Mucosa of descending colon (tissue), 3 donors: Measurements from ENCODE around the gene HBEGF. TPM values are rescaled to one million over a fixed set of nuclear protein-coding genes. Genes with fewer than 3 reads are reported as not detected.

Experiments
- ATAC-seq: fragments of 200-7000 bp; cut with Tn5 transposase; one replicate; pipeline ENCODE4 v1.9.1; 2020; ENCODE audit warnings: mild to moderate bottlenecking, moderate library complexity
- DNase-seq, 3 donors: peaks; one replicate each; pipeline ENCODE4 v3.0.0-alpha.2; 2020
- H3K36me3 ChIP-seq: fragments of 200-600 bp; one replicate; pipeline ENCODE4 v1.8.0; 2021; ENCODE audit warnings: low read depth, mild to moderate bottlenecking
- H3K4me1 ChIP-seq: fragments of 200-600 bp; one replicate; pipeline ENCODE4 v1.8.0; 2021; ENCODE audit warnings: low read depth, mild to moderate bottlenecking
- H3K4me3 ChIP-seq: fragments of 200-600 bp; one replicate; pipeline ENCODE4 v1.8.0; 2021; ENCODE audit warnings: mild to moderate bottlenecking
- H3K9me3 ChIP-seq: fragments of 200-600 bp; one replicate; pipeline ENCODE4 v1.8.0; 2021; ENCODE audit warnings: mild to moderate bottlenecking
- CTCF ChIP-seq: fragments of 200-600 bp; IDR thresholded peaks from one replicate; pipeline ENCODE4 v1.8.0; 2022; ENCODE audit warnings: antibody characterized with exemption, mild to moderate bottlenecking
- intact Hi-C, 2 donors: fragments of 100-400 bp; cut with DNase I in 1 of 2; cut with micrococcal nuclease in 1 of 2; formaldehyde crosslinking; loops; one replicate each; pipeline versions ENCODE4 v1.11.0 to v1.11.1; 2022; cut with DNase I, micrococcal nuclease
- total RNA-seq, 3 donors: library from RNA; stranded (reverse); fragmentation: NEBNext Ultra II Directional in 2 of 3; extraction: Animal tissue kit (Norgen Biotek cat#: 25700) in 2 of 3; gene quantifications; one replicate each; pipeline versions ENCODE4 v1.2.1 to v1.2.4, GENCODE V29; 2021 to 2023
- donor health status: DM: no; HTN: no; CAD: no; lungs with moderate emphysema.
- donor health status: DM: no; HTN: no; CAD: no.
- donor health status: DM: no; HTN: yes; CAD: no.

The HBEGF gene
- total RNA-seq, 3 donors from 2014 or later, result 8.8 to 15.7 (median 13.1) TPM

- DNase-seq (no peak), ATAC-seq (no peak)
- TF ChIP-seq CTCF, result no peak
- intact Hi-C loops, result no loop called here
- Histone ChIP-seq H3K4me3 (no peak overlapping the region), H3K9me3 (no peaks in the 10 kb centered on the region), H3K4me1 (no peaks in the 10 kb centered on the region), H3K36me3 (no peaks in the 10 kb centered on the region)
Observed at GRCh38 chr5:140286424-140286823, 60.0 kb downstream of the HBEGF start.

GRCh38 chr5:140284013-140284412 lies 62.4 kb downstream of the HBEGF start:
- H3K9me3 ChIP-seq, result no peaks in the 10 kb centered on the region
- no peak for DNase-seq
- H3K36me3 ChIP-seq, result no peaks in the 10 kb centered on the region
- no peaks in the 10 kb centered on the region for H3K4me1 ChIP-seq
- intact Hi-C loops, result no loop called here
- TF ChIP-seq CTCF, result no peak
- H3K4me3 ChIP-seq, result no peak overlapping the region
- ATAC-seq, result no peak

Other genes starting within 250 kb of the HBEGF start
- gene PURA, start 232.5 kb downstream of the HBEGF start, total RNA-seq, result 10 to 100 TPM; 17.3 to 49.4 (median 18.4) TPM
- 10 to 100 TPM in 1 of 3 donors, 1 to 10 TPM in 2; 8.1 to 25.1 (median 9.8) TPM for gene IGIP, start 220.7 kb downstream of the HBEGF start, total RNA-seq
- 100 to 1,000 TPM in 2 of 3 donors, 10 to 100 TPM in 1; 76.3 to 175 (median 136) TPM for gene CYSTM1, start 171.4 kb downstream of the HBEGF start, total RNA-seq
- gene PFDN1, start 43.5 kb downstream of the HBEGF start, total RNA-seq, result 10 to 100 TPM; 33.5 to 48.0 (median 35.9) TPM
- under 1 TPM in 2 of 3 donors, not detected in 1; 0.23 to 0.46 TPM for gene SLC4A9, start 13.6 kb upstream of the HBEGF start, total RNA-seq
- 100 to 1,000 TPM; 134 to 135 (median 134) TPM for gene ANKHD1, start 55.2 kb upstream of the HBEGF start, total RNA-seq
- 10 to 100 TPM; 18.5 to 51.9 (median 23.1) TPM for gene EIF4EBP3, start 201.1 kb upstream of the HBEGF start, total RNA-seq
- gene SRA1, start 210.9 kb upstream of the HBEGF start, total RNA-seq, result 10 to 100 TPM; 27.9 to 38.0 (median 31.8) TPM
- 10 to 100 TPM; 18.8 to 32.5 (median 21.2) TPM for gene APBB3, start 218.0 kb upstream of the HBEGF start, total RNA-seq
- gene SLC35A4, start 218.2 kb upstream of the HBEGF start, total RNA-seq, result 10 to 100 TPM; 65.5 to 96.9 (median 93.8) TPM